SK-N-SH treated with all-trans-retinoic acid at 6 μM for 48 hours (cell line): Measurements from ENCODE around the gene PAFAH1B1.

Experiments
- CREB5 ChIP-seq: fragments of 250-450 bp; sonication (Bioruptor Pico); IDR thresholded peaks from 2 replicates; pipeline ENCODE4 v1.5.1; 2020; ENCODE audit warnings: low read depth, mild to moderate bottlenecking, moderate library complexity
- PPARA ChIP-seq: fragments of 250-450 bp; sonication (Bioruptor Pico); IDR thresholded peaks from 2 replicates; pipeline ENCODE4 v1.5.0; 2020; ENCODE audit warnings: mild to moderate bottlenecking, borderline replicate concordance
- ZC3H10 ChIP-seq: fragments of 250-450 bp; sonication (Bioruptor Pico); IDR thresholded peaks from 2 replicates; pipeline ENCODE4 v1.5.1; 2021; ENCODE audit warnings: mild to moderate bottlenecking, moderate library complexity
- ZFP30 ChIP-seq: fragments of 450-650 bp; formaldehyde crosslinking; IDR thresholded peaks from 2 replicates; pipeline ENCODE4 v1.5.0; 2022; ENCODE audit warnings: mild to moderate bottlenecking, moderate library complexity
- TF ChIP-seq, protein P1 (sequence below): fragments of 250-450 bp; sonication (Bioruptor Pico); IDR thresholded peaks from 2 replicates; pipeline ENCODE4 v1.8.0; 2020; ENCODE audit warnings: mild to moderate bottlenecking, moderate library complexity, borderline replicate concordance

DNA sequence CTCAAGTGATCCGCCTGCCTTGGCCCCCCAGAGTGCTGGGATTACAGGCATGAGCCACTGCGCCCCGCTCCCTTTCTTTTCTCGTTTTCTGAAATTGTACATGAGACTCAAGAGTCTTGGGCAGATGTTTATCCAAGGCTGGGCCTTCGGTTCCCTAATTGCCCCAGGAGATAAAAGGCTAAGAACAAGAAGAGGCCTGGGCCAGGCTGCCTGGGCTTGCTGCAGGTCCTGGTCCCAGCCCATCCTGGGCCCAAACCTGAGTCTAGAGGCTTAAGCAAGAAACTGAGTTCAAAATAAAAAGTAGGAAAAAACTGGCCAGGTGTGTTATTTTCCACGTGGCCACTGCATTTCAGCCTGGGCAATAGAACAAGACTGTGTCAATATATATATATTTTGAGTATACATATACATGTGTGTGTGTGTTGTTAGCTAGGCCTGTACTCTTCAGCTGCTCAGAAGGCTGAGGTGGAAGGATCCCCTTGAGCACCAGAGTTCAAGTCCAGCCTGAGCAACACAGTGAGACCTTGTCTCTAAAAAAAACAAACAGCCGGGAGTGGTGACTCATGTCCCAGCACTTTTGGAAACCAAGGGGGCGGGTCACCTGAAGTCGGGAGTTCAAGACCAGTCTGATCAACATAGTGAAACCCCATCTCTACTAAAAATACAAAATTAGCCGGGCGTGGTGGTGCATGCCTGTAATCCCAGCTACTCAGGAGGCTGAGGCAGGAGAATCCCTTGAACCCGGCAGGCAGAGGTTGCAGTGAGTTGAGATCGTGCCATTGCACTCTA, 124.9 kb downstream of the PAFAH1B1 start:
- TF ChIP-seq ZC3H10: no peak
- TF ChIP-seq CREB5: no peak
- TF ChIP-seq ZFP30 (CRISPR knock-in tag): no peak
- TF ChIP-seq, protein P1, sequence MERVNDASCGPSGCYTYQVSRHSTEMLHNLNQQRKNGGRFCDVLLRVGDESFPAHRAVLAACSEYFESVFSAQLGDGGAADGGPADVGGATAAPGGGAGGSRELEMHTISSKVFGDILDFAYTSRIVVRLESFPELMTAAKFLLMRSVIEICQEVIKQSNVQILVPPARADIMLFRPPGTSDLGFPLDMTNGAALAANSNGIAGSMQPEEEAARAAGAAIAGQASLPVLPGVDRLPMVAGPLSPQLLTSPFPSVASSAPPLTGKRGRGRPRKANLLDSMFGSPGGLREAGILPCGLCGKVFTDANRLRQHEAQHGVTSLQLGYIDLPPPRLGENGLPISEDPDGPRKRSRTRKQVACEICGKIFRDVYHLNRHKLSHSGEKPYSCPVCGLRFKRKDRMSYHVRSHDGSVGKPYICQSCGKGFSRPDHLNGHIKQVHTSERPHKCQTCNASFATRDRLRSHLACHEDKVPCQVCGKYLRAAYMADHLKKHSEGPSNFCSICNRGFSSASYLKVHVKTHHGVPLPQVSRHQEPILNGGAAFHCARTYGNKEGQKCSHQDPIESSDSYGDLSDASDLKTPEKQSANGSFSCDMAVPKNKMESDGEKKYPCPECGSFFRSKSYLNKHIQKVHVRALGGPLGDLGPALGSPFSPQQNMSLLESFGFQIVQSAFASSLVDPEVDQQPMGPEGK (CRISPR knock-in tag): no peak
- TF ChIP-seq PPARA (CRISPR knock-in tag): no peak
